GM15510 (cell line): ENCODE data around the gene SLC1A2.

Experiments used
- POLR2A ChIP-seq: IDR thresholded peaks from 3 replicates; pipeline ENCODE4 v1.6.1; 2011; ENCODE audit warnings: borderline replicate concordance; ENCODE audit not compliant: insufficient read length; ENCODE audit errors: extremely low read depth

The SLC1A2 gene

DNA sequence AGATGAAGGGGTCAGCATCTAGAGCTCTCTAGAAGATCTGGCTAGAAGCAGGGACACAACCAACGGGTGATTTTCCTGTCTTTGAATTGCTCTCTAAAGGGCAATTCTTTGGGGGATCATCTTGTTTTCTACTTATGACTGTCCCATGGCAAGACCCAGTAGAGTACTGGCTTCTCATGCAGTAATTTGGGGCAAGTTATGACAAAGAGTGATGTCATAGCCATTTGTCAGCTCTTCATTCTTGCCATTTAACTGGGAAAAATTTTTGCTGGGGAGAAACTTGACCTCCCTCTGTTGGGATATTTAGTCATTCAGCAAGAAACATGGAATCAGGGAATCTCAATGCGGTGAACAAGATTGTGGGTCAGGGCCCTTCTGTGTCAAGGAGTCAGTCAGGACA is 80.4 kb downstream of the SLC1A2 start:
- TF ChIP-seq POLR2A, result no peak

DNA sequence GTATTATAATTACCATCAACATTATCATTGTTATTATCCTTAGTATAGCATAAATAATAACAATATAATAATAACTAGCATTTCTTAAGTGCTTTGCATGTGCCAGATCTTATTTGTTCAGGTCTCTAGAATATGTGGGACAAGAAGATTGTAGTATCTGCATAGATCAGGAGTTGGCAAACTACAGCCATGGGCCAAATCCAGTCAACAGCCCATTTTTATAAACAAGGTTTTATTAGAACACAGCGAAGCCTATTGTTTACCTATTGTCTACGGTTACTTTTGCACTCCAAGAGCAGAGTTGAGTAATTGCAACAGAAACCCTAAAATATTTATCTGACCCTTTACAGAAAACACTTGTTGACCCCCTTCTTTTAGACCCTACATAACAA is 81.4 kb downstream of the SLC1A2 start:
- no peak for TF ChIP-seq POLR2A

DNA sequence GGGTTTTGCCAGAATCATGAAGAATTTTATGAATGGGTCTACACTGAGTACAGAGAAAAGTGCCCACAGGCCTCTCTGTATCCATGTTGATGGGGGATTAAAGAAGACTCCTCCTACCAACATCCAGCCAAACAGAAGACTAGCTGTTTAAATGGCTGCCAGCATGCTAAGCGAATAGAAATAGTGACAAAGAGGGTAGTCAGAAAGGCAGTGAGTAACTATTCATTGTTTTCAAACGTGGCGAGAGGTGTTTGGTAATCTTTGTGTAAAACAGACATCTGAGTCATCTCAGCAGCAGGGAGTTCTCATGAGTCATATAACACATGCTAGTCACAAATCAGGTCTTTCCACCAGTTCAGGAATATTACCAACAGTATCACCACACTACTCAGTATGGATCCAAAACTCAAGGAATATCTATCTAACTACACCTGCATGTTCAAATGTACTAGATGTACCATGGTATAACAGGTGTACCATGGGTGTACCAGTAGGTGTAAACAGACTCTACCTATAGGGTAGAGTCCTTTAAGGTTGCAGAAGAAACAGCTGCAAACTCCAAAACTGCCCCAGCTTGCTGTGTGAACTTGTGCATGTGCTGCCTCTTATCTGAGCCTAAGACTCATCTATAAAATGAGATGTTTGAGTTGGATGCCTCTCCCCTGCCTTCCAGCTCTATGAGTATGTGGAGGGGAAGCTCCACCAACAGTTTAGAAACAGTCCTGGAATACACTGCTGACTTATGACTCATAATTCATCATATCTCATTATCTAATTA is 82.0 kb downstream of the SLC1A2 start:
- no peak for TF ChIP-seq POLR2A

DNA sequence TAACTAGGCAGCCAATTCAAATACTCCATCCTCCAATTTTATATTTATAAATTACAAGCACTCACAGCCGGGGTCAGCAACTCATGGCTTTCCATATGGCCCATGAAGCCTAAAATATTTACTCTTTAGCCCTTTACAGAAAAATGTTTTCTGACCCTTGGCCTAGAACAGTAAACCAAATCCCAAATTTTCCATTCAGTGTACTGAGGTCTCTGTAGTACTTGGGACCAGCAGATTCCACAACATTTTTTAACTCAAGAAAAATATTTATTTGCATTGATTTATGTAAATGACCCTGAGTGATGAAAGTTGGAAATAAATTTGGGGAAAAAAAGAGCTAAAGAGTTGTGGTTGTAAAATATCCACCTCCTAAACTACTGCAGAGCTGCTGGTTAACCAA is 82.6 kb downstream of the SLC1A2 start:
- no peak for TF ChIP-seq POLR2A

DNA sequence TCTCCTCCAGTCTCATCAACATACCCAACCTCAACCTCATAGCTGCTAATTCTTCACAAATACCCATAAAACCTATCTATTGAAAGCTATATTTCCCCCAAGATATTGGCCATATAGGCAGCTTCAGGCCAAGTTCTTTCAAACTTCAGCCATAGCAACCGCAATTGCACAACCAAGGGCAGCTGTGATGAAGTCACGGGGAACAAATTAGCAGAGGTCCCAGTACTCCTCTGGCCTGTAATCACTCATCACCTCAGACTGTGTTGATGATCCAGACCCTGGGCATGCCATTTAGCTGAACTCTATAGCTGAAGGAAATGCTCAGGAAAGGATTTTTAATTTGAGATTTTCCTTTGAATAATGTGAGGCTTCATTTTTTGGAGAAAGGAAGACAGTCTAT is 84.1 kb downstream of the SLC1A2 start:
- no peak for TF ChIP-seq POLR2A

DNA sequence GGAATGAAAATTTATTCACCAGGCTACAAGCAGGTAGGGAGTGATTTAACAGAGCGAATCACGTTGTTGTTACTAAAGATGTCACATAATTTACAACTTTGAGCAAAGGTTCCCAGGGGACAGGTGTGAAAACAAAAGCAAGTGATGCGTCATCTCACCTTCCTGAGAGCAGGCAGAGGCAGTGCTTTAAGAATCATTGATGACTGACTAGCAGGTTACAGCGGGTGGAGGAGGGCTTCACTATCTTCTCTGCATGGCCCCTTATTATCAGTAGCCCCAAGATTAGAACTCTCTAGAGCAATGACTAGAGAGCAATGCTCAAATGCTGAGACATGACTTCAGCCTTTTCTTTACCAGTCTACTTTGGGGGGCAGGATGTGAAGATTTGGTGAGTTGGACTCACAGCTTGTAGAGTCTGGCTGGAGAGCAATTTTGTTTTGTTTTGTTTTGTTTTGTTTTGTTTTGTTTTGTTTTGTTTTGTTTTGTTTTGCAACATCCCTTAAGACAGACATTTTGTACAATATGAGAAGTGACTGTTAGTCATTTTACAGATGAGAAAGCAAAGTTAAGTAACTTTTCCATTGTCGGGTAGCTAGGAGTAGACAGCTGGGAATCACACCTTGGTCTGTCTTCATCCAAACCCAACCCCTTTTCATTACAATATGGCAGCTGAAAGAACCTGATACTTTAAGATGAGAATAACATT is 84.8 kb downstream of the SLC1A2 start:
- TF ChIP-seq POLR2A, result no peak

DNA sequence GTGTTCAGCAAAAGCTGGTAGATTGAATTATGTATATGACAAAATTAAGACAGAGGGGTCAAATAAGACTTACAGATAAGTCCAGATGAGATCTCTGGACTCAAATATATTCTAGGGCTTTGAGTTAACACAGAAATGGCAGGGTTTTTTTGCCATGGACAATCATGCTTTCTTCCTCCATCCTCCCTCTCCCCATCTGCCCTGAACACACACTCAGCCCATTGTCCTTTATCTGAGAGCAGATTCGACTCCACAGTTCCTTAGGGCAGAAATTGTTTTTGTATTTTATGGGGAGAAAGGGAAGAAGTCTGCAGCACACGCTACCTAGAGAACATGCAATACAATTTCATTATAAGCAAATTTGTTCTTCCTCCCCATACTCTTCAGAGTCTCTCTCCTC is 86.8 kb downstream of the SLC1A2 start:
- TF ChIP-seq POLR2A, result no peak

DNA sequence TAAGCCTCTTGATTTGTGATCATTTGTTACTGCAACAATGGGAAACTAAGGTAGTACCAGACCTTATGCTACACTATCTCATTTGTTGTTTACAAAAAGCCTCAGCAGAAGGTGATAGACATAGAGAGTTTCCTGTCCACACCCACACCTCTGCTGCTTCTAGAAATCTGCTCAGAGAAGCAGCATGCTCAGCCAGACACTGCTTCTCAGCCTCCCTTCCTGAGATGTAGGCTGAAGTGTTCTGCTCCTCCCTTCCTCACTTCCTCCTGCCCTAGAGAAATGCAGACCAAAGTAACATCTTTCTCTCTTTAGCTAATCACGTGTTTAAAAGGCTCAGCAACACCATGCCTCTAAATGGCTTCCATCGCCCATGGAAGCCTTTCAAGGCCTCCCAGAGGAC is 88.4 kb downstream of the SLC1A2 start:
- no peak for TF ChIP-seq POLR2A

DNA sequence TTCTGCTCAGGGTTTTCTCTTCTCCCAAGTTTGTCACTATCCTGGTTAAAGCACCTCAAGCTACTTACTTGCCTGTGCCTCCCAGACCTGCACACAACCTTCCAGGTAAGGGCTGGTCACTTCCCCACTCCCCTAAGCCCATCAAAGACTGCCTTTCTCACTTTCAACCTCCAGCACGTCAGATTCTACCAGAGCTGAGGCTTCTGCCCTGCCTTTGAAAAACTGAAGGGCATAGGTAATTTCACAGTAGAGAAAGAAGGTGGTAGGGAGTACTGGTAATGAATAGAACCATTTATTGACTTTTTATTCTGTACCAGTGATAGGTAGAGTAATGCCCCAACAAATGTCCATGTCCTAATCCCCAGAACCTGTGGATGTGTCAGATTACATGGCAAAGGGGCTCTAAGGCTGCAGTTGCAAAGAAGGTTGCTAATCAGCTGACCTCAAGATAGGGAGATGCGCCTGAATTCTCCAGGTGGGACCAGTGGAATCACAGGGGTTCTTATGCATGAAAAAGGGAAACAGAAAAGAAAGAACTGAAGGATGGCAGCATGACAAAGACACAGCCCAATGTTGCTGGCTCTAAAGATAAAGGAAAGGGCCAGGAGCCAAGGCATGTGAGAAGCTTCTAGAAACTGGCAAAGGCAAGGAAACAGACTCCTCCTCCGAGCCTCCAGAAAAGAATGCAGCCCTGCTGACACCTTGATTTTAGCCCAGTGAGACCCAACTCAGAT is 89.0 kb downstream of the SLC1A2 start:
- no peak for TF ChIP-seq POLR2A

DNA sequence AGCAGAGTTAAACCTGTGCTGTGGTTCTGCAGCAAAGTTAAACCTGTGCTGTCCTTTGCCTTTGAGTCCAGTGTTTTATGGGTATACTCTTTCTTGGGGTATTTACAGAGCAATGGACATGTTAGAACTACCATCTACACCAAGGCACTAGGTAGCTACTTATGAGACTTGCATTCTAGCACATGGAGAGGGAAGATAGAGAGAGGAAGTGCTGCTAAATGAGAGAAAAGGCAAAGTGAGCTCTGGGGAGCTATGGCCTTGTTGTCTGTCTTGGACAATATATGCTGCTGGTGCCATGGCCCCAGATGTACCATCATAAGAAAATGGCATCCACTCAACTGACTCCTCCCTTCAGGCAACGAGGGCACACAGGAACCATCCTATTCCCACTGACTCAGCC is 91.5 kb downstream of the SLC1A2 start:
- TF ChIP-seq POLR2A, result no peak

DNA sequence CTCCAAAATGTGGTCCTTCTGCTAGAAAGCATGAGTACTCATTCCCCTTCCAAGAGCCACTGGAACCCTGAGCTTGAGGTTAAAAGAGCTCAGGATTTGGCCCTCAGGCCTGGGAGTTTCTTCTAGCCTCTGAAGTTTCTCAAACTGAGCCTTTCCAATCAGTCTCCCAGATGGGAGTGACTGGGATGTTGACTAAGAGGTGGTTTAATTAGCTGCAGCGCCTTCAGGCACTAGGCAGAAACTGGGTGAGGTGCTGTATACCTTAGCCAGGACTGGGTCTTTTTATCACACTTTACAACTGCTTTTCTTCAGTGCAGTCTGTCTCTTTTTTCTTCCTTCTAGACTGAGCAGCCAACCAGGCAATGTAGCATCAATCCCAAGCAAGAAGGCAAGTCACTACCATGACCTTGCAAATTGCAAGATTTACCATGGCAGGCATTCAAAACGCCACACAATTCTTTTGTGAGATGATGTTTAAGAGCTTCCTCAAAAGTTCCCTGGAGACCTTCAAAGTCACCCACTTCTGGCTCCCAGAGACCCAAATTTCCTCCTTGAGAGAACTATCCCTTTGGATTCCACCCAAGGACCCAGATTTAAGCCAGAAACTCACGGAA is 93.0 kb downstream of the SLC1A2 start:
- no peak for TF ChIP-seq POLR2A

DNA sequence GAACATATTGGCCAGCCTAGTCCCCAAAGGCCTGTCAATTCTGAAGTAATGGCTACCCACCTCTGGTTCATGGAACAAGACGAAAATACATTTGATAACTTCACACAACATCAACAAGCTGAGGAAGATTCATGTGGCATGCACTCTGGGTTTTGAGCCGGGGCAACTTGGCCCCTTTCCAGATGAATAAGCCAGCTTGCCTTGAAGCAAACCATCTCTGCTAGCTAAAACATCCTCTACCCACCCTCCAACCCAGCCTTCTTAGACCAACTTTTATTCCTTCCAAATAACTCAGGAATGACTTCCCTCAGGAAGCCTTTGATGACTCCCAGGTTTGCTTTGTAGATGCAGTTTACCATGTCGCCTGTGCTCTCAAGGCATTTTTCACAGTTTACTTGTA is 94.4 kb downstream of the SLC1A2 start:
- no peak for TF ChIP-seq POLR2A

DNA sequence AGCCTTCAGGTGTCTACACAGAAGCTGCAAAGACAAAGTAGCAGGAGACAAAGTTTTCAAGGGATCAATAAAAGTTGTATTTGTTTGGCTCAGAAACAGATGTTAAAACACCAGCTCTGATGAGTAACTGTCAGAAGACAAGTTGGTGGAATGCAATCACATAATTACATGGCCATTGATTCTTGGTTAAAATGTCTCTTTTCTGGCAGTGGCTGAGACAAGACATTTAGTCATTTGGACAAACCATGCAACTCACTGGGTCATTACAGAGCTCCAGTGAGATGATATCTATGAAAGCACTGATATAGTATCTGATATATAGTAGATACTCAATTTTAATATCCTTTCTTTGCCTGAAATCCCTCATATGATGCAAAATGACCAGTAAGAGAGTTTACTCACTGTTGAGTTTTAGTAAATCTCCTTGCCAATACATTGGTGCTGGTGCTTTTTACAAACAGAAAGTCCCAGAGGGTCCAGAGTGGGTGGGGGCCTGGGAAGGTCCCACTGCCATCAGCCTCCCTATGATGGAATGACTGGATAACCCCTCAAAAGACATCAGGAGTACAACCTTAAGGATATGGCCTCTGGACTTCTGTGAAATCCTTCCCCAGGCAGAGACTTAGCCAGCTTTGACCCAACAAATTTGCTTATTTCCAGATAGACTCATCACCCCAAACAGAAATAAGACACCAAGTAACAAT is 95.0 kb downstream of the SLC1A2 start:
- TF ChIP-seq POLR2A, result no peak

DNA sequence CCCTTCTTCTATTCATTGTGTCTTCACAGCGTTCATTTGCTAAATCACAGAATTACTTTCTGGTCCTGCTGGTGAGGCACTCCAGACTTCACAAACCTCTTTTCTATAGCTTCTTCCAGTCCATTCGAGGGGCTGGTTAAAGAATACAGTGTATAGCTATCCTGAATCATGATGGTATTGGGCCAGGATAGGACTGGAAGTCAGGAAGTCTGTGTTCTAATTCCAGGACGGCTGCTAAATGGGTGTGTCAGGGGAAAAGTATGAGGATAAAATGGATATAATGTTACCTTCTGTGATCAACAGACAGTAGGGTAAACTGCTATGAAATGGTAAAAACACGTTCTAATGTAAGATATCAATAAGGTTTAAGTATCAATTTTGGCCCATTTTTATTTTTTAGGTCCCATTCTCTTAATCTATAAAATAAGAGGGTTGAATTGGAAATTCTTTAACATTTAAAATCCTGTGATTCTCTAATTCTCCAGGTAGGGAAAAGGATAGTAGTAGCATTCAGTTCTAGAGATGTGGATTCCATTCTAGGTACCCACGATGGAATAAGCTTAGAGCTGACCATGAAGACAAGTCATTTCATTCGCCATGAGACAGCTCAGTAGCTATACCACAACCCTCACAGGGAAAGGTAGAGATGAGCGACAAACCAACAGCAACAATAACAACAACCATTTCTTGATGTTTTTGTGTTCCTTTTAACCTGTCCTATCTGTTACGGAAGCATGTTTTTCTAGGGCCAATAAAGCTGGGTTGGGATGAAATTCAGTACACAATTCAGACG is 96.1 kb downstream of the SLC1A2 start:
- TF ChIP-seq POLR2A, result no peak
